BJ (cell line): Measurements from ENCODE around the gene OAS2. TPM values are rescaled to one million over a fixed set of nuclear protein-coding genes. Genes with fewer than 3 reads are reported as not detected.

Experiments
- CTCF ChIA-PET: fragments of 350-600 bp; formaldehyde crosslinking; extraction: SDS; loops from one replicate; lab custom pipeline; 2021; ENCODE audit warnings: antibody characterized with exemption, inconsistent platforms; lab: Yijun Ruan, JAX
- POLR2A ChIA-PET: fragments of 300-600 bp; sonication (Branson Sonifier 250); formaldehyde crosslinking; extraction: SDS; loops from one replicate; lab custom pipeline; 2021; ENCODE audit warnings: antibody characterized with exemption; lab: Charles Lee
- DNase-seq: peaks from one replicate; pipeline ENCODE4 v3.0.0-alpha.2; 2011; ENCODE audit warnings: low read depth
- H3K27me3 ChIP-seq: 2 replicates; pipeline ENCODE4 v1.6.0; 2011; ENCODE audit warnings: low read length; ENCODE audit not compliant: control insufficient read depth, insufficient read depth
- H3K36me3 ChIP-seq: 2 replicates; pipeline ENCODE4 v1.5.1; 2011; ENCODE audit warnings: low read length; ENCODE audit not compliant: control insufficient read depth, insufficient read depth
- H3K4me3 ChIP-seq: 2 replicates; pipeline ENCODE4 v1.5.1; 2011; ENCODE audit warnings: low read depth, mild to moderate bottlenecking, control low read depth, low read length
- polyA plus RNA-seq: library from polyadenylated mRNA; depleted of rRNA; stranded (reverse); fragments of >200 nt; gene quantifications from 2 replicates; pipeline ENCODE4 v1.2.3, GENCODE V29; 2011
- TF ChIP-seq, protein P1 (sequence below): IDR thresholded peaks from 2 replicates; pipeline ENCODE4 v1.5.1; 2011; ENCODE audit warnings: low read depth, mild to moderate bottlenecking, control low read depth, inconsistent platforms, low read length, moderate library complexity; ENCODE audit not compliant: insufficient read depth

The OAS2 gene
- polyA plus RNA-seq, 1 experiment: 1.2 TPM

DNA sequence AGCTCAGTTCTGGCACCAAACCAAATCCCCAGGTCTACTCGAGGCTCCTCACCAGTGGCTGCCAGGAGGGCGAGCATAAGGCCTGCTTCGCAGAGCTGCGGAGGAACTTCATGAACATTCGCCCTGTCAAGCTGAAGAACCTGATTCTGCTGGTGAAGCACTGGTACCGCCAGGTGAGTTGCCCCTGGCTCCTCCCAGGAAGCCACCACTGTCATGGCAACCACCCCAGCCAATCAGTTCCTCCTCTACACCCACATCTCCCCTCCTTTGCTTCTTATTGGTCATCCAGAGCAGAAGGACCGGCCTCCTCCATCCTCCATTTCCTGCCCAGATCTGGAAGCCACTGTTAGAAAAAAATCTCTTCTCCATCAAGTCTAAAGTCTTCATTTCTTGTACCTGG, 17.2 kb upstream of the OAS2 start:
- DNase-seq: no peak
- ChIA-PET POLR2A (no interaction called here), CTCF (no interaction called here)
- Histone ChIP-seq H3K27me3 (no peaks in the 10 kb centered on the region), H3K4me3 (no peak overlapping the region), H3K36me3 (no peaks in the 10 kb centered on the region; the same call in 1 of the 2 replicates)
- TF ChIP-seq, protein P1, sequence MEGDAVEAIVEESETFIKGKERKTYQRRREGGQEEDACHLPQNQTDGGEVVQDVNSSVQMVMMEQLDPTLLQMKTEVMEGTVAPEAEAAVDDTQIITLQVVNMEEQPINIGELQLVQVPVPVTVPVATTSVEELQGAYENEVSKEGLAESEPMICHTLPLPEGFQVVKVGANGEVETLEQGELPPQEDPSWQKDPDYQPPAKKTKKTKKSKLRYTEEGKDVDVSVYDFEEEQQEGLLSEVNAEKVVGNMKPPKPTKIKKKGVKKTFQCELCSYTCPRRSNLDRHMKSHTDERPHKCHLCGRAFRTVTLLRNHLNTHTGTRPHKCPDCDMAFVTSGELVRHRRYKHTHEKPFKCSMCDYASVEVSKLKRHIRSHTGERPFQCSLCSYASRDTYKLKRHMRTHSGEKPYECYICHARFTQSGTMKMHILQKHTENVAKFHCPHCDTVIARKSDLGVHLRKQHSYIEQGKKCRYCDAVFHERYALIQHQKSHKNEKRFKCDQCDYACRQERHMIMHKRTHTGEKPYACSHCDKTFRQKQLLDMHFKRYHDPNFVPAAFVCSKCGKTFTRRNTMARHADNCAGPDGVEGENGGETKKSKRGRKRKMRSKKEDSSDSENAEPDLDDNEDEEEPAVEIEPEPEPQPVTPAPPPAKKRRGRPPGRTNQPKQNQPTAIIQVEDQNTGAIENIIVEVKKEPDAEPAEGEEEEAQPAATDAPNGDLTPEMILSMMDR: no peak

DNA sequence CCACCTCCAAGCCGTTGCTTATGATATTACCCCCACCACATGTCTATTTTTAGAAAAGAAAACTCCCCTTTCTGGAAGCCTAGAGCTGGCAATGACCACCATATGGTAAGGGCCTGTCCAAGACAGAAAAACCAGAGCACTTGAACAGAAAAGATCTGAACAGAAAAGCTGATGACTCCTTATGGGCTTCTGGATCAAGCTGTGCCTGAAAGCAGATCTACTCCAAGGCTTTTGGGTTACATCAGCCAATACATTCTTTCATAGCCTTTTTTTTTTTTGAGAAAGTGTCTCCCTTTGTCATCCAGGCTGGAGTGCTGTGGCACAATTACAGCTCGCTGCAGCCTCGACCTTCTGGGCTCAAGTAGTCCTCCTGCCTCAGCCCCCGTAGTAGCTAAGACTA, 16.8 kb upstream of the OAS2 start:
- CTCF ChIA-PET: no interaction called here
- Histone ChIP-seq H3K4me3 (no peak overlapping the region), H3K36me3 (no peaks in the 10 kb centered on the region; the same call in 1 of the 2 replicates), H3K27me3 (no peaks in the 10 kb centered on the region)
- no peak for DNase-seq
- POLR2A ChIA-PET: no interaction called here
- TF ChIP-seq, protein P1: no peak

DNA sequence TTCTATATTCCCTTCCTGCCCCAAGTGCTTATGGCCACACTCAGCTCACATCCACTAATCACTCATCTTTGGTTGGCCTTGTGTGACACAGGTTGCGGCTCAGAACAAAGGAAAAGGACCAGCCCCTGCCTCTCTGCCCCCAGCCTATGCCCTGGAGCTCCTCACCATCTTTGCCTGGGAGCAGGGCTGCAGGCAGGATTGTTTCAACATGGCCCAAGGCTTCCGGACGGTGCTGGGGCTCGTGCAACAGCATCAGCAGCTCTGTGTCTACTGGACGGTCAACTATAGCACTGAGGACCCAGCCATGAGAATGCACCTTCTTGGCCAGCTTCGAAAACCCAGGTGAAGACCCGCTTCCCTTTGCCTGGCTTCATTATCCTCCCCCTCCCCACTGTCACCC, 15.8 kb upstream of the OAS2 start:
- no peaks in the 10 kb centered on the region for H3K27me3 ChIP-seq
- H3K36me3 ChIP-seq: no peaks in the 10 kb centered on the region; the same call in 1 of the 2 replicates
- no peak overlapping the region for H3K4me3 ChIP-seq
- ChIA-PET CTCF (interaction anchor here (0.6 kb wide), 1 partner anchor 300 kb away, joined by 4 read pairs; no protein-coding TSS in a partner anchor), POLR2A (no interaction called here)
- no peak for DNase-seq
- TF ChIP-seq, protein P1: no peak

DNA sequence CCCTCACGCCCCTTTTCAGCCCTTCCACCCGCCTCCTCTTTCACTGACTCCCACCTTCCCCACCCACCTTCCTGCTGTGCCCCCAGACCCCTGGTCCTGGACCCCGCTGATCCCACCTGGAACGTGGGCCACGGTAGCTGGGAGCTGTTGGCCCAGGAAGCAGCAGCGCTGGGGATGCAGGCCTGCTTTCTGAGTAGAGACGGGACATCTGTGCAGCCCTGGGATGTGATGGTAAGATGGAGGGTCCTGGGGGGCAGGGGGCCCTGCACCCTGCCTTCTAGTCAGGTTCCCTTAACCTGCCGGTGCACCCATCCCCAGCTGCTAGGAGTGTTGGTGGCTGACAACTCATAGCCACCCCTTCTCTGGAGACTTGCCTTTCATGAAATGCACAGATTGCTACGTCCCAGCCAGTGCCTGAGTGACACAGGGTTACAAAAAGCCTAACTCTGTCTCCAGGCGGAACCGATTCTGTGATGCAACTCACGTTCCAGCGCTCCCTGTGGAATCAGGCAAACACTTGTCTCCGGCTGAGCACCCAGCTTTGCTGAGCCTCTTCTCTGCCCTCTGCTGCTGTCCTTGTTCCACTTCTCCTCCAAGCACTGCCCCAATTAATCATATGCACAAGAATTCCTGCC, 15.0 kb upstream of the OAS2 start:
- no peaks in the 10 kb centered on the region for H3K27me3 ChIP-seq
- CTCF ChIA-PET: no interaction called here
- POLR2A ChIA-PET: no interaction called here
- H3K4me3 ChIP-seq: no peak overlapping the region
- H3K36me3 ChIP-seq: no peaks in the 10 kb centered on the region; the same call in 1 of the 2 replicates
- TF ChIP-seq, protein P1: no peak
- no peak for DNase-seq

DNA sequence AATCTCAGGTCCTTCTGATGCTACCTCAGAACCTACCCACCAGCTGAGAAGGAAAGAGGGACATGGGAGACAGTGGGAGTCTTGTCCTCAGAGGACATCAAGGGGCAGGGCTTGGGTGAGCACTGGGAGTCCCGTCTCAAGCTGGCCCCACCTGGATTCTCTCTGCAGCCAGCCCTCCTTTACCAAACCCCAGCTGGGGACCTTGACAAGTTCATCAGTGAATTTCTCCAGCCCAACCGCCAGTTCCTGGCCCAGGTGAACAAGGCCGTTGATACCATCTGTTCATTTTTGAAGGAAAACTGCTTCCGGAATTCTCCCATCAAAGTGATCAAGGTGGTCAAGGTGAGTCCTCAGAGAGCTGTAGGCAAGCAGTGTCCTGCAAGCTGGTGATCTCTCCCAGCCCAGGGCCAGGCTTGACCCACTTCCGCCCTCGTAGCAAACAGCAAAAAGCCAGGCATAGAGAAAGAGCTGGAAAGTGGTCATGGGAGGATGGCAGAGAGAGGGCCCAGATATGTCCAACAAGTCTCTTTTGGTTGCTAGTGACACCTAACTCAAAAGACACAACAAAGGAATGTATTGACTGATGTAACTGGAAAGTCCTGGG, 14.2 kb upstream of the OAS2 start:
- TF ChIP-seq, protein P1: no peak
- Histone ChIP-seq H3K4me3 (no peak overlapping the region), H3K27me3 (no peaks in the 10 kb centered on the region), H3K36me3 (no peaks in the 10 kb centered on the region; the same call in 1 of the 2 replicates)
- ChIA-PET POLR2A (no interaction called here), CTCF (interaction anchor here (1.8 kb wide), 1 partner anchor 29 kb away, joined by 6 read pairs; no protein-coding TSS in a partner anchor)
- no peak for DNase-seq
